GM12864 (cell line): Measurements from ENCODE around the gene TEX2.

Source experiments
- DNase-seq: peaks from one replicate; pipeline ENCODE4 v3.0.0-alpha.2; 2011; ENCODE audit warnings: low read depth
- H3K4me3 ChIP-seq: 2 replicates; pipeline ENCODE4 v1.5.1; 2011; ENCODE audit warnings: mild to moderate bottlenecking, low read depth, low read length, control low read depth
- CTCF ChIP-seq: IDR thresholded peaks from 2 replicates; pipeline ENCODE4 v1.5.1; 2011; ENCODE audit warnings: low read depth, mild to moderate bottlenecking, moderate library complexity, low read length, control low read depth, inconsistent platforms; ENCODE audit errors: missing control alignments

Gene TEX2

DNA sequence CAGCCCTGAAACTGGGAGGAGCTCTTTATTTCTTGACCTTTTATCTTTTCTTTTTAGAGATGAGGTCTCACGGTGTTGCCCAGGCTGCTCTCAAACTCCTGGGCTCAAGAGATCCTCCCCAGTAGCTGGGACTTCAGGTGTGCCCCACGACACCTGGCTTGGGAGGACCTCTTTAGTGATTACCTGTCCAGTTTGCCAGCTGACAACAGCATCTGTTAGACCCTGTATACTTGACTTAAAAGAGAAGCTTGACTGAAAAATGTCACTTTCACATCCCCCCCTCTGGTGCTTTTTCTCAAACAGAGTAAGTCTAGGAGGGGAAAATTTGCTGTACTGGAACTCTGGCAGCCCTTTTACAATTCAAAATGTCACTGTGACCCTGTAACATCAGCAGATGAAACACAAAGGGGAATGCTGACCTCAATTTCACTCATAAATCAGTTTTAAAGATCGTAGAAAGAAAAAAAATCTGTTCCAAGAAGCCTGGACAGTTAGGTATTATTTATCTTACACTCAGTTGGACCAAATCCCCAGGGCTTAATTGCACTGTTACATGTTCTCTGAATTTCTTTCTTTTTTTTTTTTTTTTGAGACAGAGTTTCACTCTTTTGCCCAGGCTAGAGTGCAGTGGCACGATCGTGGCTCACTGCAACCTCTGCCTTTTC, 131.3 kb downstream of the TEX2 start:
- TF ChIP-seq CTCF: no peak
- no peak for DNase-seq
- no peak overlapping the region for H3K4me3 ChIP-seq

GRCh38 chr17:64130559-64131001, 132.5 kb downstream of the TEX2 start:
- TF ChIP-seq CTCF: no peak
- H3K4me3 ChIP-seq: peak overlapping the region; percentile 40
- DNase-seq: peak; percentile 53

DNA sequence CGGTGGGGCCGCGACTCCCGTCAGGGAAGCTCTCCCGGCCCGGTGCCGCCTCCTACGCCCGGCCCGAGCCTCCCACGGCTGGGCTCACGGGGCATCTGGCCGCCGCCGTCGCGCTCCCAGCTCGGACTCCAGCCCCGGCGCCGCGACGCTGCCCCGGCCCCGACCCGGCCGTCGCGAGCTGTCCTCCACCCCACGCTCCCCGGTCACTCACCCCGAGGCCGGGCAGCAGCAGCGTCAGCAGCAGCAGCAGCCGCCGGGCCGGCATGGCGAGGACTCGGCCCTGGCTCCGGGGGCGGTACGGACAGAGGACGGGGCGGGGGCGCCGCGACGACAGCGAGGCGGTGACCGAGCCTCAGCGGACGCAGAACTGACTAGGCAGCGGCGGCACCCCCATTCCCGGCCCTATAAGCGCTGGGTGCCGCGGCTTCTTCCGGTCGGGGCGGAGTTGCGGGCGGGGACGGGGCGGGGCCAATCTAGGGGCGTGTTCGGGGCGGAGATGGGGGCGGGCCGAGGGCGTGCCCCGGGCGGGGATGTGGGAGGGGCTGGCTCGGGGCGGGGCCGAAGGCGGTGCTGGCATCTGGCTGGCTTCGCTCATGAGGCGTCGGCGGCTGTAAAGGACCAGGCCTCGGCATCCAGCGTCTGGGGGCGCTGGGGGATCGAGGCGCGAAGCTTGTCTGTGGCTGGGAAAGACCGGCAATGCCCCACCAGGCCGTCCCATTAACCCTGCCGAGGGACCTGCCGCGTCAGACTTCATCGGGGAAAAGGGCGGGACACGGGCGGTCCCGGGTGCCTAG, 133.1 kb downstream of the TEX2 start, which contains the start of gene ERN1:
ERN1 (minus strand) TSS at position 380 of the 794 bp plus-strand sequence; CDS start at position 265, 115 bp downstream.
- no peak for TF ChIP-seq CTCF
- peak within 1 kb of the TSS; percentile 81 for H3K4me3 ChIP-seq
- peak; percentile 60 for DNase-seq

- no peak for TF ChIP-seq CTCF
- no peak for DNase-seq
- H3K4me3 ChIP-seq: peak overlapping the region; percentile 81
These were observed 133.6 kb downstream of the TEX2 start for GRCh38 chr17:64129515-64129764.

- H3K4me3 ChIP-seq: peak overlapping the region; percentile 81
- no peak for DNase-seq
- TF ChIP-seq CTCF: no peak
These were observed 134.1 kb downstream of the TEX2 start for GRCh38 chr17:64128787-64129514.

GRCh38 chr17:64126918-64127317, 136.1 kb downstream of the TEX2 start:
- H3K4me3 ChIP-seq: no peak overlapping the region
- no peak for TF ChIP-seq CTCF
- no peak for DNase-seq
